ENCODE data around the gene MAT1A. TPM values are rescaled to one million over a fixed set of nuclear protein-coding genes. Genes with fewer than 3 reads are reported as not detected.
"Not testable (repeated sequence)": the region's sequence is repeated elsewhere in the genome, so short reads cannot be mapped to it uniquely, and the experiment has no call there.

Gene MAT1A
- 1 to 10 TPM in 1 of 3 donors, under 1 TPM in 1, not detected in 1; 0.11 to 4.4 TPM for polyA plus RNA-seq

DNA sequence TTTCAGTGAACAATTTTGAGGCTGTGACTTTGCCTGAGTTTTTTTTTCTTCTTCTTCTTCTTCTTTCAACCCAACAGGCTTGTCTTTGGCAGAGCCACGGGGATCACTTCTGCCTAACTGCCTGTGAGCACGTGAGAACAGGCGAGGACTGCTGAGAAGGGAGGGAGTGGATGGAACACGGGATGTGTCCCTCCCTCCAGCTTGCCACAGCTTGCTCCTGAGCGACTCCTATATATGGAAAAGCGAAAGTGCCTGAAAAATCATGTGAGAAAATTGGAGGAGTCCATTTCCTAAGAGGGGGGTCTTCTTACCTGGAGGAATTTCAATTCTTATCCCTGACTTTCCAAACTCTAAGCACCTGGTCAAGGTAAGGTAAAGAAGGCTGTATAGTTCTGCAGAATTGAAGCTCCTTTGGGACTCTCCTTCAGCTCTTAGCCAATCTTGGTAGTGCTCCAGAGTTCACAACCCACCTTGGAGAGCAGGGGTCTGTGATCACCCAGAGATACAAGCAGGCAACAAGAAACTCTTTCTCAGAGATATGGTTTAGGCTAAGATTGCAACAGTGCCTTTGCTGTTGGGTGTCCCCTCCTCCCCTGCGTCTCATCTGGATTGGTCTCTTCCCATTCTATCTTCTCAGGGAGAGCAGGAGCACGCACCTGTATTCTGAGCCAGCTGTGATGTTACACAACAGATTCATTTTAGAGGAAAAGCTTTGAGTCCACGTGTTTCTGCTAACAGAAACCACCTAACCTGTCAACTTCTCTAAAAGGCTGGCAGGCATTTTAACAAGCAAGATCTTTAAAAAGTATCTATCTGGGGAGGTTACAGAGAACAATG, at the start of gene MAT1A:
Gene MAT1A (minus strand): TSS at position 208 of the 837 bp plus-strand sequence. CDS start 235 bp downstream, outside the sequence.
- no peak within 1 kb of the TSS for H3K27ac ChIP-seq (ENCODE audit: low read depth, low read length)
- 15 to 29% (median 23%) methylated on average over 9 of the region's 9 CpGs for WGBS, 3 donors

- 98 to 100% (median 100%) methylated on average over 1 of the region's 1 CpG for WGBS, 3 donors
- no peak overlapping the region for H3K27ac ChIP-seq (ENCODE audit: low read depth, low read length)
These were observed 44.5 kb upstream of the MAT1A start for GRCh38 chr10:80333983-80334382.

DNA sequence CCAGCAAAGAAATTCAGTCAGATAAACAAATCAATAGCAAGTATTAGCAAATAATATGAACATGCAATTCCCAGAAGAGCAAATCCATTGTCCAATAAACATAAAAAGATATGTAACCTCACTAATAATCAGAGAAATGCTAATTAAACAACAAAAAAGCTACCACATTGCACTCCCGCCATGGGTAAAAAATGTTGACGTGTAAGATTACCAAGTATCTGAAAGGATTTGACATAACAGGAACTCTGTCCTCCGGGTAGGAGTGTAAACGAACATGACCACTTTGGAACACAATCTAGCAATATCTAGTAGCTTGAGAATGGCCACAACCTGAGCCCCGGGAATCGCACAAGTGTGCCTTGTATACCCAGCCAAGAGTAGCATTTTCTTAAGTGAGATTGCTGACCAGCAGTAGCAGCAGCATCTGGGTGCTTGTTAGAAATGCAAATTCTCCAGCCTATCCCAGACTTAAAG, 35.5 kb upstream of the MAT1A start:
- 37 to 77% (median 75%) methylated on average over 6 of the region's 6 CpGs for WGBS, 3 donors
- H3K27ac ChIP-seq (ENCODE audit: low read depth, low read length): no peak overlapping the region

DNA sequence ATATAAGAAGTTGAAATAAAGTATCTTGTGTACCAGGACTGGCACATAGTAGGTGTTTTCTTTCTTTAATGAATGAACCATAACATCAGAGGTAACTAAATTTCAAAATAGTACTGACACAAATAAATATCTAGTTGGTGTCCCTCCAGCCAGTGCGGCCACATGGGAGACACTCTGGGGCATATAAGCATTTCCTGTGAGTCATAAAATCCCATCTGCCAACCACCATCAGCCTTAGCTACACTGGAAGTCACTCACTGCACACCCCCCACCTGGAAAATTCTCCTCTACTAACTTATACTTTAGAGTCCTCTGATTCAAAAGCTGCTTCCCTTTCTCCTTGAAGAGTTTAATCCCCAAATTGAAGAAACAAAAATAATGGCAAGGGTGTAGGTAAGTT, 34.6 kb upstream of the MAT1A start:
- H3K27ac ChIP-seq (ENCODE audit: low read depth, low read length): no peak overlapping the region
- 44 to 53% (median 49%) methylated on average over 1 of the region's 1 CpG for WGBS, 3 donors

- 67 to 77% (median 69%) methylated on average over 3 of the region's 3 CpGs for WGBS, 3 donors
- H3K27ac ChIP-seq (ENCODE audit: low read depth, low read length): no peak overlapping the region
These were observed 33.9 kb upstream of the MAT1A start for GRCh38 chr10:80323311-80323710.

GRCh38 chr10:80322711-80323110, 33.3 kb upstream of the MAT1A start:
- no peak overlapping the region for H3K27ac ChIP-seq (ENCODE audit: low read depth, low read length)
- 46 to 66% (median 54%) methylated on average over 1 of the region's 1 CpG for WGBS, 3 donors

DNA sequence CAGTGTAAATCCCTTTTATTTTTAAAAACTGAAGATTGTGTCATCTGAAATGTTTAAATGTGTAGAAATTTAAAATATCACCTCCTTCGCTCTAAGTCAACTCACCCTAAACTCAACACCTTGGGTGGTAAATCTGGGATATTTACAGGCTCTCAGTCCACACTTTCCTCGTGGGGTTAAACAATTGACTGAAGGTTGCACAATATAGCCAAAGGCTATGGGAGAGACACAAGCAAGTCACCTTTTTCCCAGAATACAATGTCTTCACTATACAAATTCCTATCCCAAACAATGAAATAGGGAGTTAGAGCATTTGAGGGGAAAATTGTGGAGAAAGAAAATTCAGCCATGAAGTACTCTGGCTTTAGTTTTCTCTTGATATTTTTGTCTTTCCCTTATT, 32.7 kb upstream of the MAT1A start:
- H3K27ac ChIP-seq (ENCODE audit: low read depth, low read length): no peak overlapping the region
- WGBS, 3 donors: 74 to 89% (median 76%) methylated on average over 2 of the region's 2 CpGs

DNA sequence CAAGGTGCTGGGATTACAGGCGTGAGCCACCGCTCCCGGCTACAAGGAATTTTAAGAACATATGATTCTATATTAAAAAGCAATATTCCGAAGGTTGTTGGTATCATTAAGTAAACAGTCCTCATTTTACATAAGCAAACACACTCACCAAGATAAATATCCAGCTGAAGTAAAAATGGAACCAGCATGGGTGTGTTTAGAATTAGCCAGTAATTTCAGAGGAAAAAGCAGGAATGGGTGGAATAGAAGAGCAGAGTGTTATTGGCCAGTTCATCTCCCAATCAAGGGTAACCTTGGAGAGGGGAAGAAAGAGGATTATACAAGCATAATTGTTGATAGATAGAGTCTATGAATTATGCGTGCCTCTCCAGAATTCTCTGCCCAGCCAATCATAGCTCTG, 31.7 kb upstream of the MAT1A start:
- no peak overlapping the region for H3K27ac ChIP-seq (ENCODE audit: low read depth, low read length)
- WGBS, 3 donors: 31 to 92% (median 90%) methylated on average over 5 of the region's 5 CpGs

DNA sequence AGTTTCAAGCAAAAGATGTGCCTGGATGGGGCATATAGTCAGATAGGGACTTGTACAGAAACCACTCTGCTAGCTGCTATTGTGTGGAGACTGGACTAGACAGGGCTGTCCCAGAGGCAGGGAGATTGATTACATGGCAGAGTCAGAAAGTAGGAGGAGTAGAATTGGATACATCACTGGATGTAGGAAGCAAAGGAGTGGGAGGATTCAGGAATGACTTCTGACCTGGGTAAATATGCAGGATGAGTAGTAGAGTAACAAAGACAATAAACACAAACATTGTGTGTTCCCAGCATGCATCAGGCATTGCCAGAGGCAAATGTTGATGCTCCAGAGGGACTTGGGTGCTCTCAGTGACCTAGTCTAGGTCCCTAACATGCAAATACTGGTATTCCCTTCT, 30.9 kb upstream of the MAT1A start:
- no peak overlapping the region for H3K27ac ChIP-seq (ENCODE audit: low read depth, low read length)

- 61 to 94% (median 81%) methylated on average over 2 of the region's 2 CpGs for WGBS, 3 donors
- H3K27ac ChIP-seq (ENCODE audit: low read depth, low read length): no peak overlapping the region
These were observed 30.4 kb upstream of the MAT1A start for GRCh38 chr10:80319725-80320290.

DNA sequence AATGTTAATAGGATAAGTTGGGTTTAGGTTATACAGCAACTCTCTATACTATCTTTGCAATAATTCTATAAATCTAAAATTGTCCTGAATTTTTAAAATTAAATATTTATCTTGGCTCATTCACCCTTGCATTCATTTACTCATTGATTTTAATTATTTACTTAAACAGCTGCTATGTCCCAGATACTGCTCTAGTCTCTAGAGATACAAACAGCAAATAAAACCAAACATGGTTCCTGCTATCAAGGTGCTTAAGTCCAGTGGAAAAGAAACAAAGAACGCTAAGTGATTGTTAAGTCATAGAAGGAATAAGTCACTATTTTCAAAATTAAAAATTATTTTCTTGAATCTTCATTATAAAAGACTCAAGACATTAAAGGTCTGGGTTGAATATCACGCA, 29.9 kb upstream of the MAT1A start:
- H3K27ac ChIP-seq (ENCODE audit: low read depth, low read length): no peak overlapping the region
- WGBS, 3 donors: 34 to 91% (median 85%) methylated on average over 2 of the region's 2 CpGs

DNA sequence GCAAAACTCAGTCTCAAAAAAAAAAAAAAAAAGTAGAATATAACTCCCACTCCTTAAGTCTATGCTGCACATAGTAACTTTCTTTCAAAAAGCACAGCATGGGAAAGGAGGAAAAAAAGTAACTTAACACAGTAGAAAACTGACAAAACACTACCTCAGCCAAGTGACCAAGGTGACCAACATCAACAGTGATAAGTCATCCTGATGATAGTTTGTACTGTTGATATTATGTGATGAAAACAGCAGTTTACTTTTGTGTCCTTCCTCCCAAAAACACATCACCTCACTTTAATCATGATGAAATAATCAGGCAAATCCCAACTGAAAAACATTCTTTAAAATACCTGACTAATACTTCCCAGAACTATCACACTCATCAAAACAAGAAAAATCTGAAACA, 29.3 kb upstream of the MAT1A start:
- H3K27ac ChIP-seq (ENCODE audit: low read depth, low read length): no peak overlapping the region

- 92 to 95% (median 95%) methylated on average over 21 of the region's 21 CpGs for WGBS, 3 donors
- no peak overlapping the region for H3K27ac ChIP-seq (ENCODE audit: low read depth, low read length)
These were observed 25.9 kb upstream of the MAT1A start for GRCh38 chr10:80315391-80315790.

GRCh38 chr10:80313523-80313922, 24.1 kb upstream of the MAT1A start:
- 73 to 83% (median 82%) methylated on average over 5 of the region's 5 CpGs for WGBS, 3 donors
- no peak overlapping the region for H3K27ac ChIP-seq (ENCODE audit: low read depth, low read length)

DNA sequence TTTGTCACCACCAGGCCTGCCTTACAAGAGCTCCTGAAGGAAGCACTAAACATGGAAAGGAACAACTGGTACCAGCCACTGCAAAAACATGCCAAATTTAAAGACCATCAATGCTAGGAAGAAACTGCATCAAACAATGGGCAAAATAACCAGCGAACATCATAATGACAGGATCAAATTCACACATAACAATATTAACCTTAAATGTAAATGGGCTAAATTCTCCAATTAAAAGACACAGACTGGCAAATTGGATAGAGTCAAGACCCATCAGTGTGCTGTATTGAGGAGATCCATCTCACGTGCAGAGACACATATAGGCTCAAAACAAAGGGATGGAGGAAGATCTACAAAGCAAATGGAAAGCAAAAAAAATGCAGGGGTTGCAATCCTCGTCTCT, 16.5 kb upstream of the MAT1A start:
- WGBS, 3 donors: 83 to 87% (median 87%) methylated on average over 3 of the region's 3 CpGs

GRCh38 chr10:80296942-80297341, 7.5 kb upstream of the MAT1A start:
- WGBS, 3 donors: 84 to 91% (median 85%) methylated on average over 3 of the region's 3 CpGs

More for the DNA sequence above, 16.5 kb upstream of the MAT1A start:
- H3K27ac ChIP-seq (ENCODE audit: low read depth, low read length): not testable (repeated sequence)

DNA sequence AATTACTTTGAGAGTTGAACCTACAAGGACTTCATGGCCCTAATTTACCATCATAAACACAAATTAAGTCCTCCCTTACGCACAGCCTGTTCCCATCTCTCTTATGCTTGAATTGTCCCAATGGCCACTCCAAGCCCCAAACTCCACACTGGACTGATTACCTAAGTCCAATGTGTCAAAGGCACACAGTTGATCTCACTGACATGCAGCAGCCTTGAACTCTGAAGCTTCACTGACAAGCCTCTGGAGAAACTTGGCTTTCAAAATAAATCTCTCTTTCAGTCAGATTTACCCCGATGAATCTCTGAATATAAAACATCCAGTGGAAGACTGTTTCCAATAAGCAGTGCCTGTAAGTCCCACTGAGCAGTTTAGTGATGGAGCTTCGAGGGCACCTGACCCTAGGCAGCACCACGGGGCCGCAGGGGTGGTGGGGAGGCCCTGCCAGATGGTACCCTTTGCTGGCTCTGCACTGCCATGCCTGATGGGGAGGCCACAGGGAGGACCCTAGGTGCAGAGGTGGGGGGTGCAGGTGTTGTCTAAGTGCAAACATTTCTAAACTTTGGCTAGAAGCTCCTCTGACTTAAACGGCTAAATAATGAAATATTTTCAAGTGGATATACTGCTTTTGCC, 3.3 kb upstream of the MAT1A start:
- 83 to 90% (median 88%) methylated on average over 6 of the region's 6 CpGs for WGBS, 3 donors
- H3K27ac ChIP-seq (ENCODE audit: low read depth, low read length): no peak overlapping the region

More at GRCh38 chr10:80296942-80297341, 7.5 kb upstream of the MAT1A start:
- no peak overlapping the region for H3K27ac ChIP-seq (ENCODE audit: low read depth, low read length)

DNA sequence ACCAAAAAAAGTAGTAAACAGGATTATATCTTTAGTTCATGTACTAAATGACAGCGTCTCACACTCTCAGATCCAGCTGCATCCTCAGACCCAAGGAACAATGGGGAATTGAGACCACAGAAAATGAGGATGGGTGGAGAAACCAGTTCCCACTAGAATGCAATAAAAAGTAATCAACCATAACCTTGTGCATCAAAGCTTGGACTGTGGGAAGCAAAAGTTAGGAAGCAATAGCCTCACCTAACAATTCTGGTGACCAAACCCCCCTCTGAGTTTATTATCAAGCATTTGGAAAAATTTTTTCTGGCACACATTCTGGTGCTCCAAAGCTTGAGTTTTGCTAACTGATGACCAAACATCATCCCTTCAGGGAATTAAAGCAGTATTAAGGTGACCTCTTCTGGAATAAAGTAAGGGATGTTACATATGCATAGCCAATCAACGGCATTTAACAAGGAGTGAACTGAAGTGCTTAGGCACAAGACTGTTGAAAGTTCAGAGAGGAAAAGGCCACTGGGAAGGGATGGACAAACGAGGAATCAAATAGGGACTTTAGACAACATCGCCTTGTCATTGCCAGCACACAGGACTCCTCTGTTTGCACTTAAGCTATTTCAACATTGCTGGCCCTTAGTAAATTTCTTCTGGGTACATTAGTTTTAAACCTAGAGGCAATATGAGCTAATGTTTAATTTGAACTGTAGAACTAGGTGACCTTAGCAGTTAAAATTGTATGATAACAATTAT, 1.2 kb upstream of the MAT1A start:
- WGBS, 3 donors: 43 to 78% (median 64%) methylated on average over 4 of the region's 4 CpGs

DNA sequence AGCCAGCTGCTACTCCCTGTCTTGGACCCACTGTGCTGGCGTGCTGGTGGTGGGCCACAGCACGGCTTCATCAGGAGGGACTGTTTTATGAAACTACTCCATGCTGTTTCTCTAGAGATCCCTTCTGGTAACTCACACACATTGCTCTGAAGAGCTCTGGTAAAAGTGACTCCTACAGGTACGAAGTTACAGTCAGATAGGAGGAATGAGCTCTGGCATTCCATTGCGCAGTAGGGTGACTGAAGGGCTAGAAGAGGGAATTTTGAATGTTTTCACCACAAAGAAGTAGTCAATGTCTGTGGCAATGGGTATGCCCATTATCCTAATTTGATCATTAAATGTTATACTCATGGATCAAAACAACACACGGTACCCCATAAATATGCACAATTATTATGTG, 609 bp downstream of the MAT1A start:
- WGBS, 3 donors: 55 to 94% (median 91%) methylated on average over 5 of the region's 5 CpGs

More for the DNA sequence above, 1.2 kb upstream of the MAT1A start:
- H3K27ac ChIP-seq (ENCODE audit: low read depth, low read length): no peak overlapping the region

More for the DNA sequence above, 609 bp downstream of the MAT1A start:
- no peak overlapping the region for H3K27ac ChIP-seq (ENCODE audit: low read depth, low read length)
